GM21381 (cell line): Measurements from ENCODE around the gene SAXO1.
"Not testable (repeated sequence)": the region's sequence is repeated elsewhere in the genome, so short reads cannot be mapped to it uniquely, and the experiment has no call there.

Source experiments
- ATAC-seq: cut with Tn5 transposase; IDR thresholded peaks from one replicate; pipeline ENCODE4 v1.9.1; 2021; ENCODE audit warnings: mild to moderate bottlenecking, moderate library complexity; ENCODE audit not compliant: unreplicated experiment

SAXO1 gene, protein sequence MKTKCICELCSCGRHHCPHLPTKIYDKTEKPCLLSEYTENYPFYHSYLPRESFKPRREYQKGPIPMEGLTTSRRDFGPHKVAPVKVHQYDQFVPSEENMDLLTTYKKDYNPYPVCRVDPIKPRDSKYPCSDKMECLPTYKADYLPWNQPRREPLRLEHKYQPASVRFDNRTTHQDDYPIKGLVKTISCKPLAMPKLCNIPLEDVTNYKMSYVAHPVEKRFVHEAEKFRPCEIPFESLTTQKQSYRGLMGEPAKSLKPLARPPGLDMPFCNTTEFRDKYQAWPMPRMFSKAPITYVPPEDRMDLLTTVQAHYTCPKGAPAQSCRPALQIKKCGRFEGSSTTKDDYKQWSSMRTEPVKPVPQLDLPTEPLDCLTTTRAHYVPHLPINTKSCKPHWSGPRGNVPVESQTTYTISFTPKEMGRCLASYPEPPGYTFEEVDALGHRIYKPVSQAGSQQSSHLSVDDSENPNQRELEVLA

DNA sequence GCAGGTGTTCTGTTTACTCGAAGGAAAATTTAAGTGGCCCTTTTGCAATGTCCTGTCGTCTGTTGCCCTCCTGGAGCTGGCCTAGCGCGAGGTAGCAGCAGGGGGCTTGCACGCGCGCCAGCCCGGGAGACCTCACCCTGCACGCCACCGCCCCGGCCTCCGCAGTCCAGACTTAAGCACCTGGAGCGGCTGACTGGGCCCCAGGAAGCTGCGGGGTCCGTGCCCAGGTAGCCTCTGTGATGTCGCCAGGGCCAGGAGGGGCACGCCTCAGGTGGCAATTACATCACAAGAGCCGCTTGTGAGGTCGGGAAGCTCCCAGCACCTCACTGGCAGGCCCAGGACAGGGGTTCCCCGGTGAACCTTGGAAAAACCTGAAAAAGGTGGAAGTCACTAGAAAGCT lies at the start of gene SAXO1:
SAXO1 (minus strand) TSS at position 195 of the 400 bp plus-strand sequence. CDS start 301 bp downstream, outside the sequence.
- no peak for ATAC-seq

DNA sequence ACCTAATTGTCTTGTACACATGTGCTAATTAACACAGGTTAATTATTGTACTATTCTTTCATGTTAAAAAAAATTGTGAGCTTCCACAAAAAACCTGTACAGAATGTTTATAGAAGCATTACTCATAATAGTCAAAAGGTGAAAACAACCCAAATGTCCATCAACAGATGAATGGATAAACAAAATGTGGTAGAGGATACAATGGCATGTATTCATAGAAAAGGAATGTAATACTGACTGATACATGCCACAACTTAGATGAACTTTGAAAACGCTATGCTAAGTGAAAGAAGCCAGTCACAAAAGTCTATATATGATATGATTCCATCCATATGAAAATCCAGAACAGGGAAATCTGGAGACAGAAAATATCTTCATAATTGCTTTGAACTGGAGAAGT lies 41.8 kb upstream of the SAXO1 start:
- ATAC-seq: no peak

DNA sequence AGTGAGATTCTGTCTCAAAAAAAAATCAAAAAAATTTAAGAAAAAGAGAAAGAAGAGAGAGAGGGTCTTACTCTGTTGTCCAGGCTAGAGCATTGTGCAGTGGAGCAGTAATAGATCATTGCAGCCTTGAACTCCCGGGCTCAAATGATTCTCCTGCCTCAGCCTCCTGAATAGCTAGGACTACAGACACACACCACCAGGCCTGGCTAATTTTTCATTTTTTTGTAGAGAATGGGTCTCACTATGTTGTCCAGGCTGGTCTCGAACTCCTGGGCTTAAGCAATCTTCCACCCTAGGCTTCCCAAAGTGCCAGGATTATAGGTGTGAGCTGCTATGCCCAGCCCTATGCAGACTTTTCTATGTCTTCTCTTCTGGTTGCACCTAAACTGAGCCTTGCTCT lies 41.2 kb upstream of the SAXO1 start:
- ATAC-seq: no peak

DNA sequence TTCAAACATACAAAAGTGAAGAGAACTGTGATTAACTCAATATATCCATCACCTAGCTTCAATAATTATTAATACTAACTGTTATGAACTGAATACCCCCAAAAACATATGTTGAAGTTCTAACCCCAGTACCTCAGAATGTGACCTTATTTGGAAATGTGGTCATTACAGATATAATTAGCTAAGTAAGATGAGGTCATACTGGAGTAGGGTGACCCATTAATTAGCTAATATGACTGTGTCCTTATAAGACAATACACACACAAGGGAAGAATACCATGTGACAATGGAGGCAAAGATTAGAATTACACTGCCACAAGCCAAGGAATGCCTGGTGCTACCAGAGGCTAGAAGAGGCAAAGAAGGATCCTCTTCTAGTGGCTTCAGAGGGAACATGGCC lies 24.0 kb upstream of the SAXO1 start:
- no peak for ATAC-seq

DNA sequence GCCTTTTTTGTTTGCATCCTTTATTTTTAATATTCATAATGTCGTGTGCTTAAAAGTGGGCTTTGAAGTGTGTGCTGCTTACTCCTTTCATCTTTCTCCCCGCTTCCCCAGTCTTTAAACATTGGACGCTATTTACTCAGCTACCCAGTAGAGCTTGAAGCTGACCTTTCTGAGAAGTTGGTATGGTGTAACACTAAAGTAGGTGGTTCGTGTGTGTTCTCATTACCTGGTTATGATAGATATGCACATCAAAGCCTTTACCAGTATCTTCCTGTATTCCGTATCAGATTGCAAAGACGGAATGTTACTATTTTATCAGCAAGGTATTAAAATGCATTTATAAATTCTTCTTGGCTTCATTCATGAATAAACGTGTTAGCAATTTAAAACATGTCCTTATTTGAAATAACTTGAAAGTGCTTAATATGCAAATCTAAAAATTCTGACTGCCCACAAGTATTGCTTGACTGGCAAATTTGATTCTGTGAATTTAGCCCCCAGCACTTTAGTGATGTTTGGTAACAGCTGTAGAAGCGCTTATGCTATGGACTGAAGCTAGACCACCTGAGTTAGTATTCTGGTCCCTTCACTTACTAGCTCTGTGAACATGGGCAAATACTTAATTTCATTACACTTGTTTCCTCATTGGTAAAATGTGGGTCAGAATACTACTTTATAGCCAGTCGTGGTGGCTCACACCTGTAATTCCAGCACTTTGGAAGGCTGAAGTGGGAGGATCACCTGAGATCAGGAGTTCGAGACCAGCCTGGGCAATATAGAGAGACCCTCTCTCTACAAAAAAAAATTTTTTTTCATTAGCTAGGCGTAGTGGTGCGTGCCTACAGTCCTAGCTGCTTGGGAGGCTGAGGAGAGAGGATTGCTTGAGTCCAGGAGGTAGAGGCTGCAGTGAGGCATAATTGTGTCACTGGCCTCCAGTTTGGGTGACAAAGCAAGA lies 17.9 kb upstream of the SAXO1 start:
- ATAC-seq: no peak

DNA sequence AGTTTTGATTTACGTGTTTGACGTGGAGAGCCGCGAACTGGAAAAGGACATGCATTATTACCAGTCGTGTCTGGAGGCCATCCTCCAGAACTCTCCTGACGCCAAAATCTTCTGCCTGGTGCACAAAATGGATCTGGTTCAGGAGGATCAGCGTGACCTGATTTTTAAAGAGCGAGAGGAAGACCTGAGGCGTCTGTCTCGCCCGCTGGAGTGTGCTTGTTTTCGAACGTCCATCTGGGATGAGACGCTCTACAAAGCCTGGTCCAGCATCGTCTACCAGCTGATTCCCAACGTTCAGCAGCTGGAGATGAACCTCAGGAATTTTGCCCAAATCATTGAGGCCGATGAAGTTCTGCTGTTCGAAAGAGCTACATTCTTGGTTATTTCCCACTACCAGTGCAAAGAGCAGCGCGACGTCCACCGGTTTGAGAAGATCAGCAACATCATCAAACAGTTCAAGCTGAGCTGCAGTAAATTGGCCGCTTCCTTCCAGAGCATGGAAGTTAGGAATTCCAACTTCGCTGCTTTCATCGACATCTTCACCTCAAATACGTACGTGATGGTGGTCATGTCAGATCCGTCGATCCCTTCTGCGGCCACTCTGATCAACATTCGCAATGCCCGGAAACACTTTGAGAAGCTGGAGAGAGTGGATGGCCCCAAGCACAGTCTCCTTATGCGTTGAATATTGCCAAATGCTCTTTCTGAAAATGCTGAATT lies 17.1 kb upstream of the SAXO1 start:
- ATAC-seq: no peak

DNA sequence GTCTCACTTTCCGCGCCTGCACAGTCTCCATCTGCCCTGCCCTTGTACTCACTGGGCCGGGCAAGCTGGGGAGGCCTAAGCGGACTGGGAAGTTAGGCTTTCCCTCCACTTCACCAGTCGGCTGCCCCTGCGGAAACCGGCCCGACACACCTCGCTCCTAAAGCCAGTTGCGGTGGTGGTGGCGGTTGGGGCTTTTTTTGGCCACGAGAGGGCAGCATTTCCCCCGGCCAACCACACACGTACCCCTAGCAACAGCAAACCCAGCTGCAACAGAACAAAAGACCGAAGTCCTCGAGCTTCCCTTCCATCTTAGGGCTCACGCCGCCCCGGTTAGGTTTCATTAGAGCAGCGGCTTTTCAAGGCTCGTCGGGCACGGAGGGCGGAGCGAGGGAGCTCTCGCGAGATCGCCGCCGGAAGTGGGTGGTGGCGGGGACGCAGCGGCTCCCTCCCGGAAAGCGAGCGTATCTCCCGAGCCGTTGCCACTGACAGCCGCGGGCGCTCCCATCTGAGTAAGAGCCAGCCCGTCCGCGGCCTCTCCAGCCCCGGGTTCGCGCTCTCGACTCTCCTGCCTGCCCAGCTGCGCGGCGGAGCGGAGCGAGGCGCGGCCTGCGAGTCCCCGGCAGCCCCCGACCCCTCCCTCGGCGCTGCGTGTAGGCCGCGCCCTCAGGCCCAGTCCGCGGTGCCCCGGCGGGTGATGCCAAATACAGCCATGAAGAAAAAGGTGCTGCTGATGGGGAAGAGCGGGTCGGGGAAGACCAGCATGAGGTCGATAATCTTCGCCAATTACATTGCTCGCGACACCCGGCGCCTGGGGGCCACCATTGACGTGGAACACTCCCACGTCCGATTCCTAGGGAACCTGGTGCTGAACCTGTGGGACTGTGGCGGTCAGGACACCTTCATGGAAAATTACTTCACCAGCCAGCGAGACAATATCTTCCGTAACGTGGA lies 16.2 kb upstream of the SAXO1 start, which contains the start of gene RRAGA:
RRAGA (plus strand) TSS at position 462 of the 951 bp plus-strand sequence; CDS start at position 695, 233 bp downstream.
- ATAC-seq: peak; percentile 87

DNA sequence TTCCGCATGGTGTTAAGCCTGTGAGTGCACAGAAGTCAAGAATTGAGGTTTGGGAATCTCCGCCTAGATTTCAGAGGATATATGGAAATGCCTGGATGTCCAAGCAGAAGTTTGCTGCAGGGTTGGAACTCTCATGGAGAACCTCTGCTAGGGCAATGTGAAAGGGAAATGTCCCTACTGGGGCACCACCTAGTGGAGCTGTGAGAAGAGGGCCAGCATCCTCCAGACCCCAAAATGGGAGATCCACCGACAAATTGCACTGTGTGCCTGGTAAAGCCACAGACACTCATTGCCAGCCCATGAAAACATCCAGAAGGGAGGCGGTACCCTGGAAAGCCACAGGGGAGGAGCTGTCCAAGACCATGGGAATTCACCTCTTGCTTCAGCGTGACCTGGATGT lies 3.6 kb upstream of the SAXO1 start:
- no peak for ATAC-seq

DNA sequence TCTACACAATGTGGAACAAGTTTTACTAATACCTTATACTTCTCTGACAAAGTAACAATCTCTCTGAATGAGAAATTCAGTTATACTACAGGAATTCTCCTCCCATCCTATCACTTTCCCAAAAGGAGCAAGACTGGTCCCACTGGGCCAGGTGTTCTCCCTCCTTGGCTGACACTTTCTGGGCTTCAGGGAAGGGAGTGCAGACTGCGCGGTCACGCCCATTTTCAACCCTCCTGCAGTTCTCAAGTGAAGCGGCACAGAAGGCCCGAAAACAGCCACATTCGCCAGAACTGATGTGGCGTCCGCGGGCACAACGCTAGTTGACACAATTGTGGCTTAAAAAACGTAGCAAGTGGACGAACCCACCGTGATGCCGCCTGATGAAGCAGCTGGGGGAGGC lies 603 bp downstream of the SAXO1 start:
- ATAC-seq: no peak

DNA sequence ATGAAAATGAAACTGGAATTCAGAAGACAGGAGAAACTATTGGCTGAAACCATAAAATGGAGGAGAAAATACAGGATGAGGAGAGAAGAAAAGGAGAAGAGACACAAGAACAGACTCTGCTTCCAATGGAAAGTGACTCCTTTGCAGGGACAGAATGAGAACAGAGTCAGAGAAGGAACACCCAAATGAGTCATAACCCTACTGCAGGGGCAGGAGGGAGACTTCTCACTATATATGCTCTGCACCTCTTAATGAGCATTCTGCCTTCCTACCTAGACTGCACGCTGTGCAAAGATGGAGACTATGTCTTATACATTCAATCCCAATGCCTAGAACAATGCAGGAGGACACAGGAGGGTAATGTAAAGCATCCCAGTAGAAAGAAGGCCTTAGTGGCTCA lies 2.1 kb downstream of the SAXO1 start:
- peak; percentile 48 for ATAC-seq

DNA sequence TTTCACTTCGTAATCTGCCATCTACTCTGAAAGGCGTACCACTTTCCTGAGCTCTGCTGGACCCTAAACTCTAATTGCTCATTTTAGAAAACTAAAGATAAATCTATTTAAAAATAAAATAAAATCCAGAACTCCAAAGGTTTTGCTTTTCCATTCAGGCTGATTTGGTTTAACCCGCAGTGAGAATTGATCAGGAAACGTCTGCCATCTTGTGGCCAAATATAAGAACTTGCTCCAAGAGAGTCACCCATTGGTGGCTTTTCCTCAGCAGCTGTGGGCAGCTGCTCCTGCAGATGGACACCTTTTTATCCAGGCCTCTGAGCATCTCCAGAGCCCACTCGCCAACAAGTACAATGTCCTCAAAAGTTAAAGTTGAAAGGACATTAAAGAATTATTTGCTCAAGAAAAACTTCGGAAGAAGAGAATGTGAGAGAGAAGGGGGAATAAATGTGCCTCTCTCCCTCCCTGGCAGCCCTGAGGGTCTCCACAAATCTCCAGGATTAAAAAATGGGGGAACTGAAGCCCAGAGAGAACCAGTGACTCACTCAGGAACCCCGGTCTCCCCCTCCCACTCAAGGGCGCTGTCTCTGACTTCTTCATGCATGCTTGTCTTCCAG lies 4.1 kb downstream of the SAXO1 start:
- peak; percentile 62 for ATAC-seq

DNA sequence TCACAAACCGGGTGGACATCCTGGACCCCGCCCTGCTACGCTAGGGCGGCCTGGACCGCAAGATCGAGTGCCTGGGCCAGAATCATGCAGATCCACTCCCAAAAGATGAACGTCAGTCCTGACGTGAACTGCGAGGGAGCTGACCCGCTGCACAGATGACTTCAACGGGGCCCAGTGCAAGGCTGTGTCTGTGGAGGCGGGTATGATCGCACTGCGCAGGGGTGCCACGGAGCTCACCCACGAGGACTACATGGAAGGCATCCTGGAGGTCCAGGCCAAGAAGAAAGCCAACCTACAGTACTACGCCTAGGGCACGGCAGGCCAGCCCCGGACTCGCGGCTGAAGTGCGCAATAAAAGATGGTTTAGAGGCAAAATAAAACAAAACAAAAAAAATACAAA lies 5.2 kb downstream of the SAXO1 start:
- no peak for ATAC-seq

DNA sequence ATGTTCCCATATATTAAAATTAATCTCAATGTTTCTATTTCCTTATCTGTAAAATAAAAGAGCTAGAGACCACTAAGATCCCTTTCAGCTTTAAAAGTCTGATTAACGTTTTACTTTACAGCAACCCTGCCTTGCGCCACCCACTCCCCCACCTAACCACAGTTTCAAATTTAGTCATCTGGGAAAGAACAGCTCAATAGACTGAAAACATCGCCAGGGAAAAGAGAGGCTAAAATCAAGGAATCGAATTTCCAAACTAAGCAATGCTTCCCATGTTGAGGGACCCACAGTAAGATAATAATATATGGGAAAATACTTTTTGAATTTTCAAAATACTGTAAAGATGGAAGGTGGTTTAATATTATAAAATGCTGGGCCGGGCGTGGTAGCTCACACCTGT lies 6.6 kb downstream of the SAXO1 start:
- ATAC-seq: no peak

DNA sequence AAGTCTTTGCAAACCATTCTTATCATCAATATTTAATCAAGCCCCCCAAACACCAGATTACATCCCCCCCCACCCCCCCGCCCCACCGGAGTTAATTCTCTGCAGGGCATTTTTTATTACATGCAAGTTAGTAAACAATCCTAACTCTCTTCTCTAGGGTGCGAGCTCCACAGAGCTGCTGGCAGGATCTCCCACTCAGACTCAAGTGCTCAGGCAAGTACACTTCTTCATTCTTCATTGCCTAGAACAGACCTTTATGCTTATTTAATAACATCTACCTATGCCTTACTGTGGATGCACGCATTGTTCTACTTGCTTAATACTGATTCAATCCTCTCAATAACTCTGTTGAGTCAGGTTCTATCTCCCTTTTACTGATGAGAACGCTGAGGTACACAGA lies 9.9 kb downstream of the SAXO1 start:
- ATAC-seq: no peak

DNA sequence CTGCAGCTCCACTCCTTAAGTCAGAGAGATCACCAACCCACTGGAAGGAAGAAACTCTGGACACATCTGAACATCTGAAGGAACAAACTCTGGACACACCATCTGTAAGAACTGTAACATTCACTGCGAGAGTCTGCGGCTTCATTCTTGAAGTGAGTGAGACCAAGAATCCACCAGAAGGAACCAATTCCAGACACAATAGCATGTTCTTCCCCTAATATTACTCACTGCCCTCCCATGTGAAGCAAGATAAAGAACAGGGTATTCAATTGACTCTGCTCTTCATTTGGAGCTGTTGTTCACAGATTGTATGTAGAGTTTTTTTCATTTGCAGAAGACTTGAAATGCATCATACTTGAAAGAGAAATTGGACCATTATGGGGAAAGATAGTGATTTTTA lies 10.8 kb downstream of the SAXO1 start:
- no peak for ATAC-seq

DNA sequence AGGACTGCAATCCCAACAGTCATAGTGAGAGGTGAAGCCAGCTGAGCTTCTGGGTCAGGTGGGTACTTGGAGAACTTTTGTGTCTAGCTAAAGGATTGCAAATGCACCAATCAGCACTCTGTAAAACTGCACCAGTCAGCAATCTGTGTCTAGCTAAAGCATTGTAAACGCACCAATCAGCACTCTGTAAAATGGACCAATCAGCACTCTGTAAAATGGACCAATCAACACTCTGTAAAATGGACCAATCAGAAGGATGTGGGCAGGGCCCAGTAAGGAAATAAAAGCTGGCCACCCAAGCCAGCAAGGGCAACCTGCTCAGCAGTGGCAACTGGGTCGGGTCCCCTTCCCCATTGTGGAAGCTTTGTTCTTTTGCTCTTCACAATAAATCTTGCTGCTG lies 11.4 kb downstream of the SAXO1 start:
- ATAC-seq: not testable (repeated sequence)

DNA sequence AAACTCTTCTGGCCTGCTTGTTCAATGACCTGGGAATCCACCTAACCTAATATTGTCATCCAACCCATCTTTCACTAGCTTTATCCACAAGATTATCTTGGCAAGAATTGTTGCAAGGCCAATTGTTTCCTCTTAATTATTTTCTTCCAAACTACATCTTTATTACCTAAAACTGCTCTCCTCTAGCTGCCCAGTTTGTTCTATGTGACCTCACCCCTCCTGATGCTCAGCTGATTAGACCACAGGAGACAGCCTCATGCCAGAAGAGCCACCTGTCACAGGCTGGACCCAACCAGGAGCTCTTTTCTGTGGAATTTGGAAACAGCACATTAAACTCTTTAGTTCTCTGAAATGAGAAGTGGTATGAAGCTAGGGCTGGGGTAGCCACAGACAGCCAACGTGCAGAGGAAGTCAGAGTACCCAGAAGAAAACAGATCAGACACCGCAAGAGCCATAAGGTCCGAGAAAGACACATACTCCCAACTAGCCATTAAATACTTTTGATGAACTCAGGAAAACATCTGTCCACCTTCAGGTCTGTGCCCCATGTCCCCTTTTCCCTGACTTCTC lies 12.0 kb downstream of the SAXO1 start:
- no peak for ATAC-seq

DNA sequence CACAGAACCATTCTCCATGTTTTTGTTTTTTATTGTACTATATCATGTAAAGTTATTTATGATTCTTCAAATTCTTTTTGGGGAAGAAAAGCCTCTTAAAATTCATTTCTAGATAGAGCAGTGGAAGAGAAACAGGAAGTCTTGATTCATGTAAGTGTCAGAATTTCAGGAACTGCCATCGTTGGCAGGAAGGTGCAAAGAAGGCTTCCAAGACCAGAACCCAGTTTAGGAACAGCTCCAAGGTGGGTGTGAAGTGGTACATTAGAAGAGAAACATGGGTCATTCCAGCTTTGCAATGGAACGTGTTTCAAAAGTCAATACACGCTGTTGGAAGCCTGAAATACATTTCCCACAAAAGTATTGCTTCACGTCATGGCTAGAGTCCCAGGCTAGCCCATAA lies 14.8 kb downstream of the SAXO1 start:
- no peak for ATAC-seq

DNA sequence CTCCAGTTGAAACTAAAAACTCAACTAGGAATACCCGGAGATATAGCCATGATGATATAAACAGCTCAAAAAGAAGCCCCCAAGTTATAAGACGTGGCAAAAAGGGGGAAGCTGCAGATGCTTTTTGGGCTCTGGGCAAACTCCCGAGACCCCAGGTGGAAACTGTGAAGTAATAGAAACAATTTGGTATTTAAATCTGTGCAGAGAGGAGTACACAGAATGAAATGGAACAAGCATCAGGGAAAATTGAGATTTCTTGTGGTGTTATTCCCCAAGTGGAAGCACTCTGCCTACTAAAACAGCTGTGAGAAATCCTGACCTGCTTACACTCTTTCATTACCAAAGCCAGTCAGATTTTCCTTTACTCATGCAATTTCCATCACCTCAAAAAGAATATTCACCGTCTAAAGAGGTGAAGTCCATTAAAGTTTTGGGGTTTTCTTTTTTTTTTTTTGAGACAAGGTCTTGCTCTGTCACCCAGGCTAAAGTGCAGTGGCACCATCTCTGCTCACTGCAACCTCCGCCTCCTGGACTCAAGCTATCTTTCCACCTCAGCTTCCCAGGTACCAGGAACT lies 23.5 kb downstream of the SAXO1 start:
- no peak for ATAC-seq
